RWPE1 (cell line): ENCODE measurements around the gene ABCD1.

ENCODE experiments used
- CTCF ChIA-PET: fragments of 350-600 bp; sonication (Branson Sonifier 250); formaldehyde crosslinking; extraction: SDS; loops from one replicate; lab custom pipeline; 2021; lab: Yijun Ruan, JAX
- POLR2A ChIA-PET: fragments of 400-600 bp; formaldehyde crosslinking; extraction: SDS; loops from one replicate; lab custom pipeline; 2020; ENCODE audit warnings: antibody characterized with exemption; ENCODE audit not compliant: low non-redundant PET; lab: Yijun Ruan, JAX
- DNase-seq: peaks from one replicate; pipeline ENCODE4 v3.0.0; 2012; ENCODE audit warnings: low spot score
- H3K27ac ChIP-seq: fragments of 450-650 bp; 2 replicates; pipeline ENCODE4 v1.5.1; 2017
- CTCF ChIP-seq: fragments of 450-650 bp; conservative IDR thresholded peaks from 2 replicates; pipeline ENCODE4 v1.5.1; 2017; ENCODE audit warnings: low read depth, mild to moderate bottlenecking

ABCD1 gene

GRCh38 chrX:153755136-153755535 lies 30.5 kb downstream of the ABCD1 start:
- no peak for DNase-seq
- POLR2A ChIA-PET: no interaction called here
- no peak for TF ChIP-seq CTCF
- CTCF ChIA-PET: interaction anchor here (0.6 kb wide), 1 partner anchor 23 kb away, joined by 3 read pairs; no protein-coding TSS in a partner anchor
- no peak overlapping the region for H3K27ac ChIP-seq

GRCh38 chrX:153761863-153762262 lies 37.2 kb downstream of the ABCD1 start:
- no peak overlapping the region for H3K27ac ChIP-seq
- TF ChIP-seq CTCF: no peak
- ChIA-PET POLR2A (interaction anchor here (0.6 kb wide), 1 partner anchor 246 kb away, joined by 3 read pairs; no protein-coding TSS in a partner anchor), CTCF (no interaction called here)
- no peak for DNase-seq

- POLR2A ChIA-PET: no interaction called here
- DNase-seq: no peak
- CTCF ChIA-PET: interaction anchor here (1.8 kb wide), 1 partner anchor 159 kb away, joined by 5 read pairs; no protein-coding TSS in a partner anchor
- TF ChIP-seq CTCF: no peak
- H3K27ac ChIP-seq: no peak overlapping the region
Observed at GRCh38 chrX:153762626-153763173, 38.0 kb downstream of the ABCD1 start.

GRCh38 chrX:153763298-153763932 lies 38.8 kb downstream of the ABCD1 start:
- TF ChIP-seq CTCF: no peak
- ChIA-PET CTCF (interaction anchor here (0.5 to 1.8 kb wide), 5 partner anchors 121 to 912 kb away, joined by 3 to 5 read pairs (median 3); no protein-coding TSS in a partner anchor), POLR2A (no interaction called here)
- H3K27ac ChIP-seq: no peak overlapping the region
- no peak for DNase-seq

GRCh38 chrX:153763989-153764755 lies 39.5 kb downstream of the ABCD1 start, which contains the start of gene PLXNB3:
TSS of gene PLXNB3 (plus strand) at chrX:153764249. CDS start at chrX:153765536, 1,287 bp downstream.
- DNase-seq: peak; percentile 76
- ChIA-PET CTCF (interaction anchor here (0.6 to 1.8 kb wide), 11 partner anchors 14 to 531 kb away, joined by 3 to 7 read pairs (median 3); no protein-coding TSS in a partner anchor), POLR2A (no interaction called here)
- TF ChIP-seq CTCF: peak; percentile 81
- H3K27ac ChIP-seq: peak within 1 kb of the TSS; percentile 91

GRCh38 chrX:153764786-153765137 lies 40.1 kb downstream of the ABCD1 start:
- ChIA-PET CTCF (interaction anchor here (1.0 to 1.5 kb wide), 2 partner anchors 14 to 182 kb away, joined by 3 read pairs; no protein-coding TSS in a partner anchor), POLR2A (no interaction called here)
- DNase-seq: no peak
- peak overlapping the region; percentile 91 for H3K27ac ChIP-seq
- TF ChIP-seq CTCF: no peak
